ENCODE results near the gene NQO2. TPM values are rescaled to one million over a fixed set of nuclear protein-coding genes. Genes with fewer than 3 reads are reported as not detected.
"Not testable (repeated sequence)": the region's sequence is repeated elsewhere in the genome, so short reads cannot be mapped to it uniquely, and the experiment has no call there.

The NQO2 gene
- polyA plus RNA-seq, 1 experiment, result 34.3 TPM

- no peaks in the 10 kb centered on the region for H3K27me3 ChIP-seq (ENCODE audit: control insufficient read depth, insufficient read depth, low read length)
- H3K9me3 ChIP-seq (ENCODE audit: control insufficient read depth, insufficient read depth, low read length), result no peaks in the 10 kb centered on the region; the same call in 1 of the 2 replicates
- no peak for DNase-seq (ENCODE audit: low read depth, low spot score)
- CTCF ChIA-PET, result no interaction called here
- no peak overlapping the region for H3K4me3 ChIP-seq (ENCODE audit: low read depth, low read length)
- TF ChIP-seq CTCF (IDR thresholded peaks at IDR 0.05; ENCODE audit: low read depth, low read length), result no peak
- POLR2A ChIA-PET, result no interaction called here
- H3K27ac ChIP-seq (ENCODE audit: low read depth, low read length), result no peak overlapping the region
Observed at GRCh38 chr6:3005077-3005476, 5.4 kb downstream of the NQO2 start.

GRCh38 chr6:3005874-3006273, 6.2 kb downstream of the NQO2 start:
- H3K27me3 ChIP-seq (ENCODE audit: control insufficient read depth, insufficient read depth, low read length), result no peaks in the 10 kb centered on the region
- CTCF ChIA-PET, result no interaction called here
- POLR2A ChIA-PET, result no interaction called here
- no peak overlapping the region for H3K27ac ChIP-seq (ENCODE audit: low read depth, low read length)
- DNase-seq (ENCODE audit: low read depth, low spot score), result no peak
- H3K4me3 ChIP-seq (ENCODE audit: low read depth, low read length), result no peak overlapping the region
- H3K9me3 ChIP-seq (ENCODE audit: control insufficient read depth, insufficient read depth, low read length), result peaks cover 5% of the 10 kb centered on the region; the same call in 1 of the 2 replicates
- TF ChIP-seq CTCF (IDR thresholded peaks at IDR 0.05; ENCODE audit: low read depth, low read length), result no peak

- H3K27me3 ChIP-seq (ENCODE audit: control insufficient read depth, insufficient read depth, low read length), result no peaks in the 10 kb centered on the region
- no peak for DNase-seq (ENCODE audit: low read depth, low spot score)
- no peak for TF ChIP-seq CTCF (IDR thresholded peaks at IDR 0.05; ENCODE audit: low read depth, low read length)
- ChIA-PET POLR2A (no interaction called here), CTCF (no interaction called here)
- H3K4me3 ChIP-seq (ENCODE audit: low read depth, low read length), result no peak overlapping the region
- peaks cover 5% of the 10 kb centered on the region; the same call in 1 of the 2 replicates for H3K9me3 ChIP-seq (ENCODE audit: control insufficient read depth, insufficient read depth, low read length)
- no peak overlapping the region for H3K27ac ChIP-seq (ENCODE audit: low read depth, low read length)
Observed at GRCh38 chr6:3006476-3006875, 6.8 kb downstream of the NQO2 start.

GRCh38 chr6:3007571-3007970, 7.9 kb downstream of the NQO2 start:
- no peak overlapping the region for H3K27ac ChIP-seq (ENCODE audit: low read depth, low read length)
- ChIA-PET POLR2A (interaction anchor here (0.6 to 0.7 kb wide), 3 partner anchors 8 to 1052 kb away, joined by 3 to 8 read pairs (median 3); partner anchors contain the start of gene NQO2), CTCF (no interaction called here)
- DNase-seq (ENCODE audit: low read depth, low spot score), result no peak
- no peak overlapping the region for H3K4me3 ChIP-seq (ENCODE audit: low read depth, low read length)
- peaks cover 9% of the 10 kb centered on the region; the same call in 1 of the 2 replicates for H3K9me3 ChIP-seq (ENCODE audit: control insufficient read depth, insufficient read depth, low read length)
- no peak for TF ChIP-seq CTCF (IDR thresholded peaks at IDR 0.05; ENCODE audit: low read depth, low read length)
- H3K27me3 ChIP-seq (ENCODE audit: control insufficient read depth, insufficient read depth, low read length), result no peaks in the 10 kb centered on the region

GRCh38 chr6:3008712-3009265, 9.1 kb downstream of the NQO2 start:
- DNase-seq (ENCODE audit: low read depth, low spot score); CTCF ChIA-PET; H3K4me3 ChIP-seq (ENCODE audit: low read depth, low read length); H3K27ac ChIP-seq (ENCODE audit: low read depth, low read length); POLR2A ChIA-PET; H3K27me3 ChIP-seq (ENCODE audit: control insufficient read depth, insufficient read depth, low read length); H3K9me3 ChIP-seq (ENCODE audit: control insufficient read depth, insufficient read depth, low read length): not testable (repeated sequence)
